Vagina (tissue), 2 donors: ENCODE data around the gene ZNF711.

Source experiments
- CTCF ChIP-seq, 3 experiments: fragments of 450-650 bp in 2 of 3; fragments of 200-600 bp in 1 of 3; sonication (generic) in 1 of 3; IDR thresholded peaks; one replicate each; pipeline ENCODE4 v1.5.1; 2017 to 2019; ENCODE audit warnings: antibody characterized with exemption in 3 of 3, mild to moderate bottlenecking in 2 of 3, moderate library complexity in 2 of 3
- POLR2A ChIP-seq, 2 donors: fragments of 450-650 bp; IDR thresholded peaks; one replicate each; pipeline ENCODE4 v1.6.1; 2017; ENCODE audit warnings: antibody characterized with exemption in 2 of 2, mild to moderate bottlenecking in 2 of 2, moderate library complexity in 2 of 2
- POLR2AphosphoS5 ChIP-seq, 2 donors: sonication (generic); formaldehyde crosslinking; IDR thresholded peaks; one replicate each; pipeline ENCODE4 v1.9.0; 2017; ENCODE audit warnings: antibody characterized with exemption in 2 of 2, mild to moderate bottlenecking in 2 of 2, low read depth in 1 of 2; ENCODE audit not compliant: insufficient read depth in 1 of 2

GRCh38 chrX:85309717-85310116 is 65.9 kb downstream of the ZNF711 start:
- TF ChIP-seq POLR2A (IDR thresholded peaks at IDR 0.05) (no peak), CTCF (IDR thresholded peaks at IDR 0.05) (no peak), POLR2AphosphoS5 (IDR thresholded peaks at IDR 0.05; ENCODE audit: insufficient read depth in 1 of 2, low read depth in 1 of 2) (no peak)
